ENCODE results near the gene TTC34.
"Not testable (repeated sequence)": the region's sequence is repeated elsewhere in the genome, so short reads cannot be mapped to it uniquely, and the experiment has no call there.

The TTC34 gene

GRCh38 chr1:2655598-2656434 is 145.7 kb downstream of the TTC34 start:
- not testable (repeated sequence) for DNase-seq

GRCh38 chr1:2654443-2654948 is 147.0 kb downstream of the TTC34 start:
- DNase-seq: not testable (repeated sequence)

- DNase-seq: not testable (repeated sequence)
Observed at GRCh38 chr1:2653741-2654442, 147.6 kb downstream of the TTC34 start.

- DNase-seq: not testable (repeated sequence)
Observed at GRCh38 chr1:2652926-2653571, 148.4 kb downstream of the TTC34 start.

GRCh38 chr1:2652152-2652925 is 149.2 kb downstream of the TTC34 start:
- not testable (repeated sequence) for DNase-seq

- DNase-seq: no peak
Observed at GRCh38 chr1:2650967-2651645, 150.4 kb downstream of the TTC34 start.

GRCh38 chr1:2646837-2647236 is 154.7 kb downstream of the TTC34 start:
- DNase-seq: no peak

- DNase-seq: no peak
Observed at GRCh38 chr1:2645776-2646175, 155.7 kb downstream of the TTC34 start.

GRCh38 chr1:2645143-2645542 is 156.3 kb downstream of the TTC34 start:
- DNase-seq: no peak

- DNase-seq: no peak
Observed at GRCh38 chr1:2644591-2645101, 156.8 kb downstream of the TTC34 start.

- no peak for DNase-seq
Observed at GRCh38 chr1:2644171-2644570, 157.3 kb downstream of the TTC34 start.

GRCh38 chr1:2643414-2644077 is 157.9 kb downstream of the TTC34 start:
- no peak for DNase-seq

GRCh38 chr1:2642560-2643413 is 158.7 kb downstream of the TTC34 start:
- peak; percentile 89 for DNase-seq

GRCh38 chr1:2642131-2642559 is 159.3 kb downstream of the TTC34 start:
- no peak for DNase-seq

- DNase-seq: no peak
Observed at GRCh38 chr1:2641381-2642130, 159.9 kb downstream of the TTC34 start.

GRCh38 chr1:2640626-2641025 is 160.9 kb downstream of the TTC34 start:
- no peak for DNase-seq

GRCh38 chr1:2639607-2640521 is 161.6 kb downstream of the TTC34 start:
- no peak for DNase-seq

GRCh38 chr1:2639203-2639602 is 162.3 kb downstream of the TTC34 start:
- no peak for DNase-seq

Measured in COR-L47 (cell line).